H1 (cell line): ENCODE results near the gene OR6Q1. TPM values are rescaled to one million over a fixed set of nuclear protein-coding genes. Genes with fewer than 3 reads are reported as not detected.

Experiments used
- CTCF ChIA-PET: fragments of 300-600 bp; sonication (Branson Sonifier 250); formaldehyde crosslinking; loops from one replicate; lab custom pipeline; 2021; ENCODE audit not compliant: partially characterized antibody; lab: Charles Lee
- POLR2A ChIA-PET: fragments of 300-600 bp; sonication (Branson Sonifier 250); formaldehyde crosslinking; loops from one replicate; lab custom pipeline; 2021; ENCODE audit warnings: inconsistent platforms; ENCODE audit not compliant: partially characterized antibody; lab: Charles Lee
- DNase-seq, 2 experiments: peaks; one replicate each; pipeline versions ENCODE4 v3.0.0 to v3.0.0-alpha.2; 2010 to 2022; ENCODE audit warnings: low spot score in 2 of 2, low read depth in 1 of 2, mixed read lengths in 1 of 2
- FAIRE-seq: peaks from 2 replicates; lab custom pipeline; 2011; peaks lifted over from hg19 to GRCh38; lab: Jason Lieb, UNC
- H2AFZ ChIP-seq: 2 replicates; pipeline ENCODE4 v1.8.1; 2012; ENCODE audit warnings: low read length, inconsistent platforms
- H2AK5ac ChIP-seq: 2 replicates; pipeline ENCODE4 v1.6.1; 2013; ENCODE audit warnings: low read depth, low read length
- H2BK120ac ChIP-seq: replicated peaks from 2 replicates; pipeline ENCODE3; 2013; ENCODE audit warnings: low read depth, low read length, inconsistent platforms
- H2BK12ac ChIP-seq: 2 replicates; pipeline ENCODE4 v1.6.1; 2013; ENCODE audit warnings: low read depth, low read length
- H2BK15ac ChIP-seq: 2 replicates; pipeline ENCODE4 v1.6.1; 2013; ENCODE audit warnings: low read length
- H2BK20ac ChIP-seq: 2 replicates; pipeline ENCODE4 v1.6.1; 2013; ENCODE audit warnings: low read length
- H2BK5ac ChIP-seq: 2 replicates; pipeline ENCODE4 v1.6.1; 2013; ENCODE audit warnings: low read depth, low read length
- H3K14ac ChIP-seq: 2 replicates; pipeline ENCODE4 v1.6.1; 2013; ENCODE audit warnings: inconsistent platforms; ENCODE audit not compliant: insufficient read length
- H3K18ac ChIP-seq: 2 replicates; pipeline ENCODE4 v1.6.1; 2013; ENCODE audit warnings: low read length; ENCODE audit errors: extremely low read depth
- H3K23ac ChIP-seq: 2 replicates; pipeline ENCODE4 v1.6.1; 2013; ENCODE audit warnings: inconsistent platforms; ENCODE audit not compliant: insufficient read length
- H3K23me2 ChIP-seq: 2 replicates; pipeline ENCODE4 v1.6.1; 2013; ENCODE audit warnings: low read depth, low read length
- H3K27ac ChIP-seq: 2 replicates; pipeline ENCODE4 v1.6.1; 2011; ENCODE audit warnings: low read depth, low read length, inconsistent platforms
- H3K27me3 ChIP-seq, 4 experiments: replicated peaks in 1 of 4; 1 replicate in 1 of 4; 2 replicates in 3 of 4; pipeline versions ENCODE4 v1.6.1 to v1.8.1; 2011 to 2013; ENCODE audit warnings: low read length in 3 of 4, mild to moderate bottlenecking in 3 of 4, inconsistent platforms in 2 of 4, mixed read lengths in 2 of 4, moderate library complexity in 1 of 4; ENCODE audit not compliant: control insufficient read depth in 3 of 4, insufficient read depth in 3 of 4; ENCODE audit errors: extremely low read depth in 1 of 4
- H3K36me3 ChIP-seq, 4 experiments: 2 replicates each; pipeline versions ENCODE4 v1.6.1 to v1.8.1; 2011 to 2013; ENCODE audit warnings: mild to moderate bottlenecking in 4 of 4, low read length in 3 of 4, moderate library complexity in 2 of 4, control low read depth in 1 of 4, inconsistent platforms in 1 of 4; ENCODE audit not compliant: insufficient read depth in 4 of 4, control insufficient read depth in 2 of 4
- H3K4ac ChIP-seq: replicated peaks from 2 replicates; pipeline ENCODE3; 2013; ENCODE audit warnings: low read length, low read depth, mixed read lengths, inconsistent platforms; ENCODE audit not compliant: insufficient read length
- H3K4me1 ChIP-seq, 4 experiments: replicated peaks in 1 of 4; 1 replicate in 1 of 4; 2 replicates in 3 of 4; pipeline versions ENCODE4 v1.6.1 to v1.8.1; 2011 to 2013; ENCODE audit warnings: low read length in 3 of 4, inconsistent platforms in 2 of 4, mixed read lengths in 1 of 4; ENCODE audit not compliant: insufficient read depth in 4 of 4, control insufficient read depth in 3 of 4
- H3K4me2 ChIP-seq, 2 experiments: 2 replicates each; pipeline versions ENCODE4 v1.6.1 to v1.8.1; 2011 to 2013; ENCODE audit warnings: low read depth in 2 of 2, low read length in 2 of 2, control low read depth in 1 of 2, inconsistent platforms in 1 of 2, mild to moderate bottlenecking in 1 of 2; ENCODE audit not compliant: insufficient read depth in 1 of 2
- H3K4me3 ChIP-seq, 4 experiments: fragments of 200-600, 300-600 bp in 1 of 4; sonication (generic), shearing (Covaris generic), sonication (Bioruptor Twin) in 1 of 4; 2 replicates each; pipeline versions ENCODE4 v1.5.1 to v1.8.1; 2011 to 2016; ENCODE audit warnings: low read length in 4 of 4, low read depth in 3 of 4, control low read depth in 2 of 4, inconsistent platforms in 2 of 4, mild to moderate bottlenecking in 2 of 4, mixed read lengths in 1 of 4, moderate library complexity in 1 of 4; ENCODE audit not compliant: insufficient read depth in 2 of 4; ENCODE audit errors: extremely low read depth in 1 of 4
- H3K56ac ChIP-seq: replicated peaks from 2 replicates; pipeline ENCODE3; 2013; ENCODE audit warnings: low read depth, mild to moderate bottlenecking, mixed read lengths, low read length, inconsistent platforms; ENCODE audit not compliant: insufficient read length
- H3K79me1 ChIP-seq: 2 replicates; pipeline ENCODE4 v1.6.1; 2013; ENCODE audit warnings: low read depth, low read length, control low read depth
- H3K79me2 ChIP-seq, 2 experiments: 2 replicates each; pipeline versions ENCODE4 v1.6.1 to v1.8.1; 2012 to 2013; ENCODE audit warnings: low read length in 2 of 2, mild to moderate bottlenecking in 2 of 2, inconsistent platforms in 1 of 2; ENCODE audit not compliant: insufficient read depth in 2 of 2, control insufficient read depth in 1 of 2
- H3K9ac ChIP-seq, 4 experiments: replicated peaks in 1 of 4; 1 replicate in 1 of 4; 2 replicates in 3 of 4; pipeline versions ENCODE4 v1.6.1 to v1.8.1; 2011 to 2013; ENCODE audit warnings: low read depth in 3 of 4, low read length in 3 of 4, control low read depth in 2 of 4, mild to moderate bottlenecking in 2 of 4, moderate library complexity in 2 of 4, inconsistent platforms in 1 of 4; ENCODE audit errors: extremely low read depth in 1 of 4
- H3K9me3 ChIP-seq, 2 experiments: 2 replicates each; pipeline versions ENCODE4 v1.6.1 to v1.8.1; 2012 to 2013; ENCODE audit warnings: mild to moderate bottlenecking in 2 of 2, moderate library complexity in 2 of 2, control low read depth in 1 of 2, inconsistent platforms in 1 of 2, low read depth in 1 of 2, low read length in 1 of 2, mixed read lengths in 1 of 2; ENCODE audit not compliant: insufficient read depth in 2 of 2
- H4K20me1 ChIP-seq, 2 experiments: replicated peaks in 1 of 2; 2 replicates each; pipeline versions ENCODE3 to v1.8.1; 2011 to 2013; ENCODE audit warnings: inconsistent platforms in 2 of 2, low read length in 2 of 2, mild to moderate bottlenecking in 1 of 2; ENCODE audit not compliant: insufficient read depth in 2 of 2, control insufficient read depth in 1 of 2
- H4K5ac ChIP-seq: 2 replicates; pipeline ENCODE4 v1.6.1; 2013; ENCODE audit warnings: low read length, low read depth, mixed read lengths, inconsistent platforms; ENCODE audit not compliant: insufficient read length
- H4K8ac ChIP-seq: 2 replicates; pipeline ENCODE4 v1.8.0; 2013; ENCODE audit warnings: mild to moderate bottlenecking, moderate library complexity, low read length, inconsistent platforms; ENCODE audit not compliant: insufficient read depth; ENCODE audit errors: extremely low read depth
- H4K91ac ChIP-seq: replicated peaks from 2 replicates; pipeline ENCODE3; 2013; ENCODE audit warnings: low read length, mixed read lengths, inconsistent platforms; ENCODE audit not compliant: insufficient read length
- ATF2 ChIP-seq: IDR thresholded peaks from 2 replicates; pipeline ENCODE4 v1.6.1; 2012; ENCODE audit warnings: low read length, inconsistent platforms
- ATF3 ChIP-seq: IDR thresholded peaks from 2 replicates; pipeline ENCODE4 v1.6.1; 2011; ENCODE audit warnings: low read depth, mild to moderate bottlenecking, low read length; ENCODE audit not compliant: insufficient read depth
- CBX5 ChIP-seq: fragments of 300-800, 300-1000 bp; sonication (generic); IDR thresholded peaks from 2 replicates; pipeline ENCODE4 v1.7.1; 2016; ENCODE audit warnings: antibody characterized with exemption, low read length, low read depth
- CBX8 ChIP-seq: fragments of 300-800, 300-1000 bp; sonication (generic); IDR thresholded peaks from 2 replicates; pipeline ENCODE4 v1.7.1; 2016; ENCODE audit warnings: low read depth, low read length, borderline replicate concordance
- CTBP2 ChIP-seq: IDR thresholded peaks from 2 replicates; pipeline ENCODE4 v1.7.0; 2011; ENCODE audit warnings: borderline replicate concordance, mild to moderate bottlenecking, moderate library complexity, mixed read lengths, low read length; ENCODE audit not compliant: insufficient read depth, insufficient read length
- GTF2F1 ChIP-seq: IDR thresholded peaks from 2 replicates; pipeline ENCODE4 v1.6.1; 2012; ENCODE audit warnings: low read depth, low read length, improper control_type of control experiment, borderline replicate concordance
- KDM1A ChIP-seq: fragments of 200-600, 300-600 bp; sonication (generic); IDR thresholded peaks from 2 replicates; pipeline ENCODE4 v1.7.1; 2016; ENCODE audit warnings: mild to moderate bottlenecking, low read length, borderline replicate concordance
- KDM4A ChIP-seq: IDR thresholded peaks from one replicate; pipeline ENCODE4 v1.7.1; 2012; ENCODE audit warnings: low read depth, mild to moderate bottlenecking, moderate library complexity, low read length, inconsistent platforms; ENCODE audit not compliant: severe bottlenecking
- NRF1 ChIP-seq: IDR thresholded peaks from 2 replicates; pipeline ENCODE4 v1.6.1; 2011; ENCODE audit warnings: mild to moderate bottlenecking, low read depth, low read length, improper control_type of control experiment
- RXRA ChIP-seq: IDR thresholded peaks from 2 replicates; pipeline ENCODE4 v1.6.1; 2011; ENCODE audit warnings: low read depth, mild to moderate bottlenecking, low read length, moderate library complexity; ENCODE audit not compliant: insufficient read depth
- TEAD4 ChIP-seq: IDR thresholded peaks from 2 replicates; pipeline ENCODE4 v1.6.1; 2012; ENCODE audit warnings: low read depth, low read length, inconsistent platforms, mixed read lengths
- WGBS, 2 experiments: shearing (Covaris generic) in 1 of 2; methylation state at CpG; one replicate each; pipeline versions ENCODE4 v1.1.6 to v1.1.7; 2013 to 2015; ENCODE audit warnings: low lambda C conversion rate in 2 of 2, mixed read lengths in 2 of 2, inconsistent platforms in 1 of 2, low coverage in 1 of 2, missing lambda C conversion rate in 1 of 2; ENCODE audit not compliant: insufficient replicate concordance in 2 of 2, insufficient coverage in 1 of 2, insufficient read length in 1 of 2; ENCODE audit errors: extremely low coverage in 1 of 2, missing lambda C conversion rate in 1 of 2; 5-methylcytosine and 5-hydroxymethylcytosine counted together
- polyA plus RNA-seq, 7 experiments: library from polyadenylated mRNA; depleted of rRNA in 3 of 7; stranded (reverse) in 5 of 7; unstranded in 2 of 7; fragments of >200 nt in 5 of 7; fragments of 200-250 nt in 2 of 7; gene quantifications; 1 replicate in 5 of 7; 2 replicates in 1 of 7; 4 replicates in 1 of 7; pipeline versions ENCODE4 v1.2.1 to v1.2.3, GENCODE V29; 2011 to 2013; ENCODE audit warnings: missing spikeins in 2 of 7, mixed read lengths in 2 of 7
- total RNA-seq: library from RNA; stranded (reverse); fragmentation: NEBNext Ultra II Directional; extraction: Animal tissue kit (Norgen Biotek cat#: 25700); gene quantifications from 2 replicates; pipeline ENCODE4 v1.2.1, GENCODE V29; 2021

Gene OR6Q1
- total and polyA plus RNA-seq, 2 of the 8 experiments (the other 6 are each of a cell fraction or from before 2014, with no cell fraction given), result not detected

- Histone ChIP-seq H3K9me3 (0 out of 4 replicates have a peak, but pooled peaks cover 0 to 2% of the 10 kb centered on the region in 2 experiments), H2BK5ac (no peak overlapping the region), H3K79me1 (no peaks in the 10 kb centered on the region), H3K27me3 (no peaks in the 10 kb centered on the region), H4K20me1 (no peaks in the 10 kb centered on the region), H3K9ac (no peak overlapping the region), H3K14ac (no peak overlapping the region), H2BK12ac (no peak overlapping the region), H3K4ac (no peak overlapping the region), H3K27ac (no peak overlapping the region), H2AFZ (no peak overlapping the region), H3K4me3 (no peak overlapping the region), H2BK120ac (no peak overlapping the region), H4K91ac (no peak overlapping the region), H3K4me2 (no peak overlapping the region), H4K5ac (no peak overlapping the region), H3K4me1 (no peaks in the 10 kb centered on the region), H3K56ac (no peak overlapping the region), H3K79me2 (no peaks in the 10 kb centered on the region), H2BK15ac (no peak overlapping the region), H3K23ac (no peak overlapping the region), H3K36me3 (no peaks in the 10 kb centered on the region), H3K18ac (no peak overlapping the region), H2BK20ac (no peak overlapping the region), H3K23me2 (no peaks in the 10 kb centered on the region), H2AK5ac (no peak overlapping the region), H4K8ac (no peak overlapping the region)
- WGBS, 2 experiments, result 88% methylated on average over 2 of the region's 2 CpGs; no CpG with 5 or more reads in 1 of the 2 experiments
- FAIRE-seq, result no peak
- DNase-seq, result no peak
- TF ChIP-seq GTF2F1 (no peak), RXRA (no peak), KDM4A (no peak), NRF1 (no peak), CBX5 (no peak), CTBP2 (no peak), CBX8 (no peak), ATF2 (no peak), ATF3 (no peak), TEAD4 (no peak), KDM1A (no peak)
- ChIA-PET POLR2A (no interaction called here), CTCF (no interaction called here)
Measured at GRCh38 chr11:58043379-58043778, 12.6 kb downstream of the OR6Q1 start.
